Cerebellar nuclear complex (tissue), 1 donor: ENCODE results near the gene HOXA1.

Source experiments
- DNase-seq, 2 experiments: peaks; one replicate each; lab custom pipeline; 2025; lab: John Stamatoyannopoulos, UW

HOXA1 gene

DNA sequence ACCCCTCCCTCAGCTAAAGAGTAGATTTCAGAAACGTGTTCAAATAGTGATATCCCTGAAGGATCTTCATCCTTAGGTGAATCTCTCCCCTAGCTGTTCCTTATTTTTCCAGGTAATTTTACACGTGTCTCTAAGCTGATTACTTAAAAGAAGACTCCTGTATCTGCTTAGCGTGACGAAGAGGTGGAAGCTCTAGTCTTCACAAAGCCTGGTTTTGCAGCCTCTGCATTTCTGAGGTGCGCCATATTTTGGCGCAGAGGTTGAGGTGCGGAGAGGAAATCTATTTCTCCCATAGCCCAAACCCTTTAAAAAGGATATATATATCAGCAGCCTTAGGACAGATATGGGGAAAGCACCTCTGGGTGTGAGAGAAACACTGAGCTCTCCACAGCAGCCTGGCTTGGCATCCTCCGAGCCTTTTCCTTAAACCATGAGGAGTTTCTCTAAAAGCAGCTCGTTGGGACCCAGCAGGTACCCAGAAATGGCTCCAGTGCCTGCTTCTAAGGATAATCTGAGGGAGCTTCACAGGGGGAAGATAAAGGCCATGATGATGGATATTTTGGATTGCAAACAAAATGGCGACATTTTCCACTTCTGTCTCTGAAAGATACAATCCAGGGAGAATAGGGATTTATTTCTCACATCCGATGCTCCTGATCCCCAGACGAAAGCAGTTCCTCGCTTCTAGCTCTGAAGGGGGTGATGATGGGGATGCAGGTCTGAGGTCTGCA is 9.7 kb upstream of the HOXA1 start:
- DNase-seq, result no peak

DNA sequence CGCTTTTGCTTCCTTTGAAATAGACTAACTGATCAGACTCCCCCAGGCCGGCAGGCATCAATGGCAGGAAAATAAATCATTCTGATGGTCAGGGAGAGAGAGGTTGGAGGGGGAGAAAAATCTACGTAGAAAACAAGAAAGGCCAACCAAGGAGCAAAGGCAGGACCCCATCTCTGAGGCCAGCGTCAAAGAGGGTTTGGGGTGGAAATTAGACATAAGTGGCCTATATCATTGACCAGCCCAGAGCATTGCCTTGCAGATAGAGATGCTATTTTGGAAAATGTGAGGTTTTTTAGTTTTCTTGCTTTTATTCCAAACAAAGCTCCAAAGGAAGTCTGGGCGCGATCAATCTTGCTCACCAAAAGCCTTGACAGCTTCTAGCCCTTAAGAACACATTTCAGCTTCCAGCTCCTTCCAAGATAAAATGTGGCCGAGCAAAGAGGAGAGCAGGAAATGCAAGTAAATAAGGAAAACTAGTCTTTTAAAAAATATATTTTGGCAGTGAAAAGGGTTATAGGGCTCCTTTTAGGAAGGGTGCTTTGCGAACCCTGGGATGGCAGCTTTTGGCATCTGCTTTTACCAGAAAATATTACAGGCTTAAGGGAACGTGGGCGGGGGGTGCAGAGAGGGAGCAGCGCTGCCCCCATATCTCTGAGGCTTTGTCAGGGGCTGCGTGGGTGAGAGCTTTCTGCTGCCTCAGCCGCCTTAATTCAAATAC is 8.7 kb upstream of the HOXA1 start:
- no peak for DNase-seq

DNA sequence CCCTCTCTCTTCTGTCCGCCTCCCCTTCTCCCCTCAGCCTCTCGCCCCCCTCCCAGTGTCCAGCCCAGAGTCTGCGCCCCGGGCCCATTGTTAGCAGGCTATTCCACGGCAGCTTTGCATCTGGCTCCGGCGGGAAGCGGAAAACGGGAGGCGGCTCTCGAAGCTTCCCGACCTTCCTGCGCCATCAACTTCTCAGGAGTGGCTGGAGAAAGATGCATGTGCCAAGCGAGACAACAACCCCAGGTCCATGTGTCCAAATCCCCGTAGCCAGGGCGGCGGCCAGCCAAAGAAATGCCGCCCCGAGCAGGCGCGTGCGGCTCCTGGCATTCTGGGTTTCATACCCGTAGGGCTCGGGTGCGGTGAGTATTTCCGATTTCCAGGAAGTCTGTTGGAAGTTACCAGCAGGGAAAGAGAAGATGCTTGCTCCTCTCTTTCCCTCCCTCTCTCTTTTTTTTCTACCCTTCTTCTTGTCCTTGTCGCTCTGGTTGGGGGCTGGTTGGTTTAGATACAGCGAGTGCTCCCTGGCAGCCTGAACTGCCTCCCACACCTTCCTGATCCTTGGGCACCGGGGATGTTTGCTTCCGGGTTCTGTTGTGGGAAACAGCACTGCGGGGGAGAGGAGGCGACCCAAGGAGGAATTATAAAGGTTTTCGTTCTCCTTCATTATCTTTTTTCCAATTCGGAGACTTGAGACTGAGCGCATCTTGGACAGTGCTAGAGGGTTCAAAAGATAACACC is 7.9 kb upstream of the HOXA1 start:
- DNase-seq, result no peak

DNA sequence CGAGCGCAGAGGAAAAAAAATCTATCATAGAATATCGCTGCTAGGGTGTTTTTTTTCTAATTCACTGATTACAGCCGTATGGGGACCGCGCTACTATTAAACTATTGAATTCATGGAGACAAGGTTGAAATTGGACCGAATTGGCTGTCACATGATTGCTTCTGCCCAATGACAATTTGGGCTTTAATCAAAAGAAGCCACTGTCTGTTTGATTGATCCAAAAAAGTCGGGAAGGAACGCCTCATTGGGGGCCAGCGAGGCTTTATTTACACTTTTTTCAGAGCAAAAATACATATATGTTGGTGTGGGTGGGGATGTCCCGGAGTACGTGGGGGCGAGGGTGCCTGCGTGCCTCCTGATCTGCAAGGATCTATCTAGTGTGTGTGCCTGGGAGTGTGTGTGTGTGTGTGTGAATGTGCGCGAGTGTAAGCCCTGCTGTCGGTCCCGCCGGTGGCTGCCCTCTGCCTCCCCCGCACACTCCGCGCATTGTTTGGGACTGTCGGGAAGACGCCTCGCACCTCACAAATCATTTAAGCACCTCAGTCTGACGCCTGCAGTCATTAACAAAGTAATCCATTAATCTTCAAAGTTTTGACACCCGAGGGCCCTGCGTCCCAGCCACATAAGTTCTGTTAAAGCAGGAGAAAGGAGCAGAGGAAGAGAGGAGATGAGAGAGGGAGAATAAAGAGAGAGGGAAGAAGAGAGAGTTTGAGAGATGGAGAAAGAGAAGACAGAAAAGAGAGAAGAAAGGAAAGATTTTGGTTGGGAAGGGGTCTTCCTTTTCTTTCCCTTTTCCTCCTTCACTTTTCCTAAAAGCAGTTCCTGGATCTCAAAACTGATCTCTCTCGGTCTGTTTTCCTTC is 7.0 kb upstream of the HOXA1 start, which contains the start of gene HOXA2:
HOXA2 (minus strand) TSS at position 103 of the 862 bp plus-strand sequence. CDS start 183 bp downstream, outside the sequence.
- DNase-seq, result no peak

GRCh38 chr7:27101957-27102580 is 6.3 kb upstream of the HOXA1 start:
- no peak for DNase-seq

- no peak for DNase-seq
These were observed 5.6 kb upstream of the HOXA1 start for GRCh38 chr7:27101171-27101956.

DNA sequence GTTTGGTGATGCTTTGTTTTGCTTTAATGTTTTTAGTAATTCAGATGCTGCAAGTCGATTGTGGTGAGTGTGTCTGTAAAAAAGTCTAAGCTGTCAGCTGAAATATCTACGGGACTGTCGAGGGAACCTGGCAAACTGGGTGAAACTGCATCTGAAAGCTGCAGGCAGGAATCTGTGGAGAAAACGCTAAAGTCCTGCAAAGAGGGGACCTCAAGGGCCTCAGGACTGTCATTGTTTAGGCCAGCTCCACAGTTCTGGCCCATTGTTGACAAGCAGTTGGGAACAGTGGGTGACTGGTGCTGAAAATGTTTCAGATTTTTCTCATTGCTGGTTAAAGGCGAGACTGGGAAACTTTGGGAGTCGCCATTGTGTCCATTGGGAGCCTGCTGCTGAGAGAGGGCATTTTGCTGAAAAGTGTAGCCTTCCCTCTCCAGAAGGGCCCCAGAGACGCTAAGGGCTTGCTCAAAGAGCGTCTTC is 4.9 kb upstream of the HOXA1 start:
- DNase-seq, result no peak

GRCh38 chr7:27099453-27100370 is 3.9 kb upstream of the HOXA1 start:
- DNase-seq, result no peak

GRCh38 chr7:27098578-27099451 is 3.0 kb upstream of the HOXA1 start:
- DNase-seq, result no peak

- DNase-seq, result no peak
These were observed 2.1 kb upstream of the HOXA1 start for GRCh38 chr7:27097686-27098577.

GRCh38 chr7:27096768-27097514 is 1.1 kb upstream of the HOXA1 start:
- no peak for DNase-seq

DNA sequence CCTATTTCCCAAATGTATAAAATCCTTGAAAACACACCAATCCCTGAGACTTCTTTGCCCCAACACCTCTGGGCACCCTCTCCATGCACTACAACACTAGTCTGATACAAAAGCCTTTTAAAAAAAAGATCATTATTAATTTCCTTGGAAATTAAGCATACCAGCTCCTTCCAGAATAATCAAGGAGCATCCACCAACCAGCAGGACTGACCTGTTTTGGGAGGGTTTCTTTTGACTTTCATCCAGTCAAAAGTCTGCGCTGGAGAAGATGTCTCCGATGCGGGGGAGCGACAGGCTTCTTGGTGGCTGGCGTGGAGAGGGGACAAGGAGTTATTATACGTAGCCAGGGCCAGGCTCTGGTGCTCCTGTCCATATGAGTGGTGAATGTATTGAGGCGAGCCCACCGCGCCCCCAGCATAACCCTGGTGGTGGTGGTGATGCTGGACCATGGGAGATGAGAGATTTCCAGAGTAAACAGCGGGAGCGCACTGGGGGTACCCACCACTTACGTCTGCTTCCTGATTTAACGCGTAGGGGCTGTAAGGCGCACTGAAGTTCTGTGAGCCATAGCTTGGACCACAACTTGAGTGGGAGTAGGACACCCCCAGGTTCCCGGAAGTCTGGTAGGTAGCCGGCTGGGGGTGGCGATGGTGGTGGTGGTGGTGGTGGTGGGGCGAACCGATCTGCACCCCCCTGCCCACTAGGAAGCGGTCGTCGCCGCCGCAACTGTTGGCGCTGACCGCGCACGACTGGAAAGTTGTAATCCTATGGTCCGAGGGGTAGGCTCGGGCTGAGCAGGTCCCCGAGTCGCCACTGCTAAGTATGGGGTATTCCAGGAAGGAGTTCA is 527 bp downstream of the HOXA1 start:
- no peak for DNase-seq

DNA sequence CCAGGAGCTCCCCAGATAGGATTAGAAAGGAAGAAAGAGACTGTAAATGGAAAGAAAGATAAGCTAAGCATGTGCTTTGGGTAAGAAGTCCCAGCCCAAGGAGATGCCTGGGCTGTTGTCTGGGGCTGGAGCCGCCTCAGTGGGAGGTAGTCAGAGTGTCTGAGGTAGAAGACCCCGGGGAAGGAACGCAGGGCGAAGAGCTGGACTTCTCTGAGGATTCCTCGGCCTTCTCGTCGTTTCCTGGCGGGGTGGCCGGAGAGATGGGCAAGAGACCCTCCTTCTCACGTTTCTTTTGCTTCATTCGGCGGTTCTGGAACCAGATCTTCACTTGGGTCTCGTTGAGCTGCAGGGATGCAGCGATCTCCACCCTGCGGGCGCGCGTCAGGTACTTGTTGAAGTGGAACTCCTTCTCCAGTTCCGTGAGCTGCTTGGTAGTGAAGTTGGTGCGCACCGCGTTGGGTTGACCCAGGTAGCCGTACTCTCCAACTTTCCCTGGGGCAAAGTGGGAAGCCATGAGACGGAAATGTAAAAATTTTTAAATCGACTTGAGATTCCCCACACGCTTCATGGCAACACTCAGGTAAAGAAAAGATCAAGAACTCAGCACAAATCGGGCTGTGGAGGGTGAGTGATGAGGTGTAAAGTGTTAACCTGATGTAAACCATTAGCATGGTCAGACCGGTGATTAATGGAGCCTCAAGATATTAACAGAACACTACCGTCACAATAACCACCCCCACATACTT is 1.3 kb downstream of the HOXA1 start:
- DNase-seq, result no peak

GRCh38 chr7:27093184-27093895 is 2.5 kb downstream of the HOXA1 start:
- no peak for DNase-seq
